ENCODE measurements around the gene RXFP4. TPM values are rescaled to one million over a fixed set of nuclear protein-coding genes. Genes with fewer than 3 reads are reported as not detected.
"Not testable (repeated sequence)": the region's sequence is repeated elsewhere in the genome, so short reads cannot be mapped to it uniquely, and the experiment has no call there.

RXFP4 gene
- not detected for total RNA-seq

GRCh38 chr1:155940993-155941844 is at the start of gene RXFP4:
Gene RXFP4, plus strand, starts transcription at chr1:155941638. Its CDS starts 72 bp downstream, at chr1:155941710.
- H3K27me3 ChIP-seq (replicated peaks; ENCODE audit: insufficient read depth) = no peaks in the 10 kb centered on the region
- no peak for ATAC-seq (ENCODE audit: insufficient number of reproducible peaks, low FRiP score, low read depth)
- DNase-seq (ENCODE audit: low spot score) = no peak
- peaks cover 22 to 58% of the 10 kb centered on the region in 2 donors for H3K4me1 ChIP-seq (ENCODE audit: control insufficient read depth in 1 of 2, low read depth in 2 of 2)
- no peaks in the 10 kb centered on the region for H3K9me3 ChIP-seq
- no peaks in the 10 kb centered on the region for H3K36me3 ChIP-seq
- H3K4me3 ChIP-seq = no peak within 1 kb of the TSS
- TF ChIP-seq CTCF (IDR thresholded peaks at IDR 0.05) = no peak
- H3K27ac ChIP-seq = peak within 1 kb of the TSS; percentile 81 to 90

GRCh38 chr1:155892796-155893195 is 48.6 kb upstream of the RXFP4 start:
- no peaks in the 10 kb centered on the region for H3K27me3 ChIP-seq (replicated peaks; ENCODE audit: insufficient read depth)
- H3K36me3 ChIP-seq = peaks cover 10% of the 10 kb centered on the region
- peak overlapping the region; percentile 78 to 90 for H3K27ac ChIP-seq
- TF ChIP-seq CTCF (IDR thresholded peaks at IDR 0.05) = no peak
- peaks cover 20 to 27% of the 10 kb centered on the region in 2 donors for H3K4me1 ChIP-seq (ENCODE audit: control insufficient read depth in 1 of 2, low read depth in 2 of 2)
- no peaks in the 10 kb centered on the region for H3K9me3 ChIP-seq
- no peak for DNase-seq (ENCODE audit: low spot score)
- ATAC-seq (ENCODE audit: insufficient number of reproducible peaks, low FRiP score, low read depth) = no peak
- peak overlapping the region; percentile 42 for H3K4me3 ChIP-seq

GRCh38 chr1:155893389-155894142 is 47.9 kb upstream of the RXFP4 start:
- Histone ChIP-seq H3K36me3 (peaks cover 8% of the 10 kb centered on the region), H3K27ac (peak overlapping the region; percentile 78 to 90), H3K9me3 (no peaks in the 10 kb centered on the region), H3K4me1 (ENCODE audit: control insufficient read depth in 1 of 2, low read depth in 2 of 2) (peaks cover 20 to 27% of the 10 kb centered on the region in 2 donors), H3K27me3 (replicated peaks; ENCODE audit: insufficient read depth) (no peaks in the 10 kb centered on the region), H3K4me3 (peak overlapping the region; percentile 42)
- no peak for TF ChIP-seq CTCF (IDR thresholded peaks at IDR 0.05)
- ATAC-seq (ENCODE audit: insufficient number of reproducible peaks, low FRiP score, low read depth) = peak; percentile 79
- DNase-seq (ENCODE audit: low spot score) = peak; percentile 18

GRCh38 chr1:155895617-155896016 is 45.8 kb upstream of the RXFP4 start:
- H3K9me3 ChIP-seq; H3K27me3 ChIP-seq (replicated peaks; ENCODE audit: insufficient read depth); ATAC-seq (ENCODE audit: insufficient number of reproducible peaks, low FRiP score, low read depth); DNase-seq (ENCODE audit: low spot score); H3K4me3 ChIP-seq; H3K27ac ChIP-seq: not testable (repeated sequence)
- H3K4me1 ChIP-seq (ENCODE audit: control insufficient read depth in 1 of 2, low read depth in 2 of 2) = peaks cover 16 to 27% of the 10 kb centered on the region in 2 donors
- H3K36me3 ChIP-seq = peaks cover 27% of the 10 kb centered on the region

- not testable (repeated sequence) for H3K4me3 ChIP-seq; ATAC-seq (ENCODE audit: insufficient number of reproducible peaks, low FRiP score, low read depth); H3K9me3 ChIP-seq; H3K27ac ChIP-seq; H3K27me3 ChIP-seq (replicated peaks; ENCODE audit: insufficient read depth); DNase-seq (ENCODE audit: low spot score)
- peaks cover 36% of the 10 kb centered on the region for H3K36me3 ChIP-seq
- peaks cover 16 to 27% of the 10 kb centered on the region in 2 donors for H3K4me1 ChIP-seq (ENCODE audit: control insufficient read depth in 1 of 2, low read depth in 2 of 2)
These were observed 45.0 kb upstream of the RXFP4 start for GRCh38 chr1:155896476-155896875.

- peaks cover 44% of the 10 kb centered on the region for H3K36me3 ChIP-seq
- H3K27ac ChIP-seq = no peak overlapping the region
- no peak for DNase-seq (ENCODE audit: low spot score)
- H3K4me1 ChIP-seq (ENCODE audit: control insufficient read depth in 1 of 2, low read depth in 2 of 2) = peaks cover 11 to 20% of the 10 kb centered on the region in 2 donors
- no peak for TF ChIP-seq CTCF (IDR thresholded peaks at IDR 0.05)
- no peaks in the 10 kb centered on the region for H3K27me3 ChIP-seq (replicated peaks; ENCODE audit: insufficient read depth)
- no peak for ATAC-seq (ENCODE audit: insufficient number of reproducible peaks, low FRiP score, low read depth)
- no peak overlapping the region for H3K4me3 ChIP-seq
- no peaks in the 10 kb centered on the region for H3K9me3 ChIP-seq
These were observed 43.7 kb upstream of the RXFP4 start for GRCh38 chr1:155897746-155898145.

Measured in thoracic aorta (tissue), 2 donors.